ENCODE measurements around the gene CCDC192. TPM values are rescaled to one million over a fixed set of nuclear protein-coding genes. Genes with fewer than 3 reads are reported as not detected.

CCDC192 gene
- total RNA-seq, 1 donor from 2014 or later, result 2.1 TPM

DNA sequence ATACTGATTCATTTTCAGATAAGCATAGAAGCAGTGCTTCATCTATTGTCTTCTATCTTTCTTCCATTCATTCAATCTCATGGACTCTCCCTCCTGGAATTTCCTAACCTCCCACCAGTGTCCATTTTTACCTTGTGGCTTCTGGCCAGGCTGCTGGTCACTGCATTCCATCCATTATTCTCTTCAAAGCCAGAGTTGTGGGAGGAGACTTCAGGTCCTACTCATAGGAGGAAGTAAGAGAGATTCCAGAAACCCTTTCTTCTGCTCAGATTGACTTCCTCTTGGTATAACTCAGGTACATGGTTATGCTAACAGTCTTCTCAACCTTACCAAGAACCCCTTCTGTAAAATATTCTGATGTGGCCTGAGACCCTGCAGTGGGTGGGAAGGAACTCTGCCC, 227.1 kb downstream of the CCDC192 start:
- peaks cover 3% of the 10 kb centered on the region for H3K36me3 Mint-ChIP-seq
- no peak overlapping the region for H3K27ac Mint-ChIP-seq
- H3K27me3 Mint-ChIP-seq (ENCODE audit: low read depth), result no peaks in the 10 kb centered on the region
- DNase-seq (ENCODE audit: low spot score in 2 of 2, unreplicated experiment in 2 of 2), result no peak
- H3K4me3 Mint-ChIP-seq, result no peak overlapping the region
- H3K4me1 Mint-ChIP-seq, result no peaks in the 10 kb centered on the region
- TF ChIP-seq, protein P1, sequence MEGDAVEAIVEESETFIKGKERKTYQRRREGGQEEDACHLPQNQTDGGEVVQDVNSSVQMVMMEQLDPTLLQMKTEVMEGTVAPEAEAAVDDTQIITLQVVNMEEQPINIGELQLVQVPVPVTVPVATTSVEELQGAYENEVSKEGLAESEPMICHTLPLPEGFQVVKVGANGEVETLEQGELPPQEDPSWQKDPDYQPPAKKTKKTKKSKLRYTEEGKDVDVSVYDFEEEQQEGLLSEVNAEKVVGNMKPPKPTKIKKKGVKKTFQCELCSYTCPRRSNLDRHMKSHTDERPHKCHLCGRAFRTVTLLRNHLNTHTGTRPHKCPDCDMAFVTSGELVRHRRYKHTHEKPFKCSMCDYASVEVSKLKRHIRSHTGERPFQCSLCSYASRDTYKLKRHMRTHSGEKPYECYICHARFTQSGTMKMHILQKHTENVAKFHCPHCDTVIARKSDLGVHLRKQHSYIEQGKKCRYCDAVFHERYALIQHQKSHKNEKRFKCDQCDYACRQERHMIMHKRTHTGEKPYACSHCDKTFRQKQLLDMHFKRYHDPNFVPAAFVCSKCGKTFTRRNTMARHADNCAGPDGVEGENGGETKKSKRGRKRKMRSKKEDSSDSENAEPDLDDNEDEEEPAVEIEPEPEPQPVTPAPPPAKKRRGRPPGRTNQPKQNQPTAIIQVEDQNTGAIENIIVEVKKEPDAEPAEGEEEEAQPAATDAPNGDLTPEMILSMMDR (IDR thresholded peaks at IDR 0.05; ENCODE audit: unreplicated experiment), result no peak
- H3K9me3 Mint-ChIP-seq, result peaks cover 5% of the 10 kb centered on the region

DNA sequence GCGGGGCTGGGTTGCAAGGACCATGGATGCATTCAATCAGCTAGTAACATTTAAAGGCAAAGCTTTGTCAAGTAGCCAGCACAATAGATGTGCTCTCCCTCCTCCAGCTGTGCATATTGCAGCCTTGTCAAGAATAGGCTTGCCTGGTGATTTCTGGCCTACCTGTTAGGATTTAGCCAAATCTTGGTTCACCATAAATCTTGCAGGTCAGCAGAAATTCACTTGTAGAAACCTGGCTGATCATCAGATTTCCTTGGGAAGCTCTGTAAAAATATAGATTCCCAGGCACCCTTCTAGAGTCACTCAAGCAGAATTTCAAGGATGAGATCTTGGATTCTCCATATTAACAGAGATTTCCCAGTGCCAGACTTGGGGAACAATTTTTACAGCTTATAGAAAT, 228.2 kb downstream of the CCDC192 start:
- H3K27ac Mint-ChIP-seq, result no peak overlapping the region
- DNase-seq (ENCODE audit: low spot score in 2 of 2, unreplicated experiment in 2 of 2), result no peak
- H3K9me3 Mint-ChIP-seq, result peaks cover 5% of the 10 kb centered on the region
- H3K27me3 Mint-ChIP-seq (ENCODE audit: low read depth), result no peaks in the 10 kb centered on the region
- no peak overlapping the region for H3K4me3 Mint-ChIP-seq
- peaks cover 3% of the 10 kb centered on the region for H3K4me1 Mint-ChIP-seq
- H3K36me3 Mint-ChIP-seq, result peaks cover 3% of the 10 kb centered on the region
- TF ChIP-seq, protein P1 (IDR thresholded peaks at IDR 0.05; ENCODE audit: unreplicated experiment), result no peak

- H3K36me3 Mint-ChIP-seq, result peaks cover 2% of the 10 kb centered on the region
- TF ChIP-seq, protein P1 (IDR thresholded peaks at IDR 0.05; ENCODE audit: unreplicated experiment), result no peak
- no peaks in the 10 kb centered on the region for H3K27me3 Mint-ChIP-seq (ENCODE audit: low read depth)
- no peak overlapping the region for H3K4me3 Mint-ChIP-seq
- peaks cover 6% of the 10 kb centered on the region for H3K4me1 Mint-ChIP-seq
- peaks cover 2% of the 10 kb centered on the region for H3K9me3 Mint-ChIP-seq
- no peak overlapping the region for H3K27ac Mint-ChIP-seq
- no peak for DNase-seq (ENCODE audit: low spot score in 2 of 2, unreplicated experiment in 2 of 2)
Measured at GRCh38 chr5:127933348-127933747, 230.2 kb downstream of the CCDC192 start.

GRCh38 chr5:127934791-127935256, 231.6 kb downstream of the CCDC192 start:
- H3K9me3 Mint-ChIP-seq, result no peaks in the 10 kb centered on the region
- no peaks in the 10 kb centered on the region for H3K27me3 Mint-ChIP-seq (ENCODE audit: low read depth)
- no peaks in the 10 kb centered on the region for H3K36me3 Mint-ChIP-seq
- peaks cover 6% of the 10 kb centered on the region for H3K4me1 Mint-ChIP-seq
- no peak overlapping the region for H3K27ac Mint-ChIP-seq
- TF ChIP-seq, protein P1 (IDR thresholded peaks at IDR 0.05; ENCODE audit: unreplicated experiment), result no peak
- H3K4me3 Mint-ChIP-seq, result no peak overlapping the region
- DNase-seq (ENCODE audit: low spot score in 2 of 2, unreplicated experiment in 2 of 2), result no peak

- peaks cover 6% of the 10 kb centered on the region for H3K4me1 Mint-ChIP-seq
- H3K4me3 Mint-ChIP-seq, result no peak overlapping the region
- H3K27ac Mint-ChIP-seq, result no peak overlapping the region
- no peaks in the 10 kb centered on the region for H3K27me3 Mint-ChIP-seq (ENCODE audit: low read depth)
- H3K9me3 Mint-ChIP-seq, result no peaks in the 10 kb centered on the region
- no peaks in the 10 kb centered on the region for H3K36me3 Mint-ChIP-seq
- no peak for DNase-seq (ENCODE audit: low spot score in 2 of 2, unreplicated experiment in 2 of 2)
- TF ChIP-seq, protein P1 (IDR thresholded peaks at IDR 0.05; ENCODE audit: unreplicated experiment), result no peak
Measured at GRCh38 chr5:127935398-127935797, 232.2 kb downstream of the CCDC192 start.

GRCh38 chr5:127936439-127936972, 233.3 kb downstream of the CCDC192 start:
- H3K4me3 Mint-ChIP-seq, result no peak overlapping the region
- H3K27ac Mint-ChIP-seq, result peak overlapping the region; percentile 67

More at GRCh38 chr5:127936439-127936972, 233.3 kb downstream of the CCDC192 start:
- Mint-ChIP-seq H3K27me3 (ENCODE audit: low read depth) (no peaks in the 10 kb centered on the region), H3K9me3 (no peaks in the 10 kb centered on the region), H3K36me3 (no peaks in the 10 kb centered on the region), H3K4me1 (peaks cover 8% of the 10 kb centered on the region)
- no peak for DNase-seq (ENCODE audit: low spot score in 2 of 2, unreplicated experiment in 2 of 2)
- TF ChIP-seq, protein P1 (IDR thresholded peaks at IDR 0.05; ENCODE audit: unreplicated experiment), result no peak

Measured in mesothelial cell of epicardium (in vitro differentiated cells).